ENCODE data around the gene RAB20.
A peak's percentile ranks its signal among the peaks of the same experiment; 100 is the strongest.

The RAB20 gene

GRCh38 chr13:110562036-110562597, 595 bp upstream of the RAB20 start:
- Histone ChIP-seq H3K4me3 (ENCODE audit: low read depth, low read length) (peak overlapping the region; percentile 86), H2AFZ (ENCODE audit: low read length, unreplicated experiment) (peak overlapping the region; percentile 78), H3K27me3 (ENCODE audit: insufficient read depth, low read length) (no peaks in the 10 kb centered on the region), H3K4me1 (ENCODE audit: control insufficient read depth, insufficient read depth, low read length, unreplicated experiment) (peaks cover 6% of the 10 kb centered on the region), H3K36me3 (ENCODE audit: insufficient read depth, low read length) (no peaks in the 10 kb centered on the region), H3K79me2 (ENCODE audit: control insufficient read depth, insufficient read depth, low read length, unreplicated experiment) (peaks cover 25% of the 10 kb centered on the region), H3K27ac (ENCODE audit: low read depth, low read length) (peak overlapping the region; percentile 16; the same call in 1 of the 2 replicates)

GRCh38 chr13:110560601-110561343, 750 bp downstream of the RAB20 start:
- H3K79me2 ChIP-seq (ENCODE audit: control insufficient read depth, insufficient read depth, low read length, unreplicated experiment) = peaks cover 29% of the 10 kb centered on the region
- H3K27ac ChIP-seq (ENCODE audit: low read depth, low read length) = peak overlapping the region; percentile 67
- peak overlapping the region; percentile 87 for H2AFZ ChIP-seq (ENCODE audit: low read length, unreplicated experiment)
- H3K36me3 ChIP-seq (ENCODE audit: insufficient read depth, low read length) = no peaks in the 10 kb centered on the region
- H3K27me3 ChIP-seq (ENCODE audit: insufficient read depth, low read length) = no peaks in the 10 kb centered on the region
- peak overlapping the region; percentile 86 for H3K4me3 ChIP-seq (ENCODE audit: low read depth, low read length)
- peaks cover 6% of the 10 kb centered on the region for H3K4me1 ChIP-seq (ENCODE audit: control insufficient read depth, insufficient read depth, low read length, unreplicated experiment)

- H3K4me3 ChIP-seq (ENCODE audit: low read depth, low read length) = peak overlapping the region; percentile 86
- H3K27me3 ChIP-seq (ENCODE audit: insufficient read depth, low read length) = no peaks in the 10 kb centered on the region
- H3K36me3 ChIP-seq (ENCODE audit: insufficient read depth, low read length) = no peaks in the 10 kb centered on the region
- H2AFZ ChIP-seq (ENCODE audit: low read length, unreplicated experiment) = no peak overlapping the region
- H3K27ac ChIP-seq (ENCODE audit: low read depth, low read length) = peak overlapping the region; percentile 67
- peaks cover 6% of the 10 kb centered on the region for H3K4me1 ChIP-seq (ENCODE audit: control insufficient read depth, insufficient read depth, low read length, unreplicated experiment)
- peaks cover 35% of the 10 kb centered on the region for H3K79me2 ChIP-seq (ENCODE audit: control insufficient read depth, insufficient read depth, low read length, unreplicated experiment)
Measured at GRCh38 chr13:110559986-110560385, 1.5 kb downstream of the RAB20 start.

- Histone ChIP-seq H3K4me3 (ENCODE audit: low read depth, low read length) (peak overlapping the region; percentile 86), H3K4me1 (ENCODE audit: control insufficient read depth, insufficient read depth, low read length, unreplicated experiment) (peaks cover 6% of the 10 kb centered on the region), H3K79me2 (ENCODE audit: control insufficient read depth, insufficient read depth, low read length, unreplicated experiment) (peaks cover 40% of the 10 kb centered on the region), H3K27ac (ENCODE audit: low read depth, low read length) (peak overlapping the region; percentile 67; the same call in 1 of the 2 replicates), H2AFZ (ENCODE audit: low read length, unreplicated experiment) (no peak overlapping the region), H3K36me3 (ENCODE audit: insufficient read depth, low read length) (no peaks in the 10 kb centered on the region), H3K27me3 (ENCODE audit: insufficient read depth, low read length) (no peaks in the 10 kb centered on the region)
Measured at GRCh38 chr13:110559429-110559943, 2.0 kb downstream of the RAB20 start.

- Histone ChIP-seq H3K36me3 (ENCODE audit: insufficient read depth, low read length) (no peaks in the 10 kb centered on the region), H3K79me2 (ENCODE audit: control insufficient read depth, insufficient read depth, low read length, unreplicated experiment) (peaks cover 50% of the 10 kb centered on the region), H3K4me3 (ENCODE audit: low read depth, low read length) (no peak overlapping the region), H3K27ac (ENCODE audit: low read depth, low read length) (no peak overlapping the region), H3K4me1 (ENCODE audit: control insufficient read depth, insufficient read depth, low read length, unreplicated experiment) (peaks cover 4% of the 10 kb centered on the region), H3K27me3 (ENCODE audit: insufficient read depth, low read length) (no peaks in the 10 kb centered on the region), H2AFZ (ENCODE audit: low read length, unreplicated experiment) (no peak overlapping the region)
Measured at GRCh38 chr13:110557610-110558305, 3.8 kb downstream of the RAB20 start.

- H3K4me1 ChIP-seq (ENCODE audit: control insufficient read depth, insufficient read depth, low read length, unreplicated experiment) = no peaks in the 10 kb centered on the region
- peaks cover 50% of the 10 kb centered on the region for H3K79me2 ChIP-seq (ENCODE audit: control insufficient read depth, insufficient read depth, low read length, unreplicated experiment)
- H3K36me3 ChIP-seq (ENCODE audit: insufficient read depth, low read length) = no peaks in the 10 kb centered on the region
- no peaks in the 10 kb centered on the region for H3K27me3 ChIP-seq (ENCODE audit: insufficient read depth, low read length)
- H3K27ac ChIP-seq (ENCODE audit: low read depth, low read length) = no peak overlapping the region
- no peak overlapping the region for H3K4me3 ChIP-seq (ENCODE audit: low read depth, low read length)
- H2AFZ ChIP-seq (ENCODE audit: low read length, unreplicated experiment) = no peak overlapping the region
Measured at GRCh38 chr13:110557082-110557481, 4.4 kb downstream of the RAB20 start.

- peaks cover 49% of the 10 kb centered on the region for H3K79me2 ChIP-seq (ENCODE audit: control insufficient read depth, insufficient read depth, low read length, unreplicated experiment)
- no peaks in the 10 kb centered on the region for H3K4me1 ChIP-seq (ENCODE audit: control insufficient read depth, insufficient read depth, low read length, unreplicated experiment)
- H3K4me3 ChIP-seq (ENCODE audit: low read depth, low read length) = no peak overlapping the region
- no peak overlapping the region for H2AFZ ChIP-seq (ENCODE audit: low read length, unreplicated experiment)
- no peaks in the 10 kb centered on the region for H3K36me3 ChIP-seq (ENCODE audit: insufficient read depth, low read length)
- no peak overlapping the region for H3K27ac ChIP-seq (ENCODE audit: low read depth, low read length)
- H3K27me3 ChIP-seq (ENCODE audit: insufficient read depth, low read length) = no peaks in the 10 kb centered on the region
Measured at GRCh38 chr13:110556224-110556606, 5.3 kb downstream of the RAB20 start.

- Histone ChIP-seq H3K79me2 (ENCODE audit: control insufficient read depth, insufficient read depth, low read length, unreplicated experiment) (peaks cover 44% of the 10 kb centered on the region), H3K4me1 (ENCODE audit: control insufficient read depth, insufficient read depth, low read length, unreplicated experiment) (no peaks in the 10 kb centered on the region), H3K36me3 (ENCODE audit: insufficient read depth, low read length) (no peaks in the 10 kb centered on the region), H3K27me3 (ENCODE audit: insufficient read depth, low read length) (no peaks in the 10 kb centered on the region), H3K4me3 (ENCODE audit: low read depth, low read length) (no peak overlapping the region), H2AFZ (ENCODE audit: low read length, unreplicated experiment) (no peak overlapping the region), H3K27ac (ENCODE audit: low read depth, low read length) (no peak overlapping the region)
Measured at GRCh38 chr13:110555601-110556223, 5.8 kb downstream of the RAB20 start.

- H3K27me3 ChIP-seq (ENCODE audit: insufficient read depth, low read length) = no peaks in the 10 kb centered on the region
- peaks cover 37% of the 10 kb centered on the region for H3K79me2 ChIP-seq (ENCODE audit: control insufficient read depth, insufficient read depth, low read length, unreplicated experiment)
- H3K4me1 ChIP-seq (ENCODE audit: control insufficient read depth, insufficient read depth, low read length, unreplicated experiment) = no peaks in the 10 kb centered on the region
- H2AFZ ChIP-seq (ENCODE audit: low read length, unreplicated experiment) = no peak overlapping the region
- H3K27ac ChIP-seq (ENCODE audit: low read depth, low read length) = no peak overlapping the region
- H3K4me3 ChIP-seq (ENCODE audit: low read depth, low read length) = no peak overlapping the region
- no peaks in the 10 kb centered on the region for H3K36me3 ChIP-seq (ENCODE audit: insufficient read depth, low read length)
Measured at GRCh38 chr13:110554946-110555345, 6.6 kb downstream of the RAB20 start.

- no peaks in the 10 kb centered on the region for H3K36me3 ChIP-seq (ENCODE audit: insufficient read depth, low read length)
- H3K79me2 ChIP-seq (ENCODE audit: control insufficient read depth, insufficient read depth, low read length, unreplicated experiment) = peaks cover 30% of the 10 kb centered on the region
- H3K4me1 ChIP-seq (ENCODE audit: control insufficient read depth, insufficient read depth, low read length, unreplicated experiment) = no peaks in the 10 kb centered on the region
- H3K27ac ChIP-seq (ENCODE audit: low read depth, low read length) = no peak overlapping the region
- H2AFZ ChIP-seq (ENCODE audit: low read length, unreplicated experiment) = no peak overlapping the region
- H3K4me3 ChIP-seq (ENCODE audit: low read depth, low read length) = no peak overlapping the region
- H3K27me3 ChIP-seq (ENCODE audit: insufficient read depth, low read length) = no peaks in the 10 kb centered on the region
Measured at GRCh38 chr13:110554227-110554836, 7.2 kb downstream of the RAB20 start.
